SK-N-MC (cell line): ENCODE data around the gene HOXA11.

Experiments used
- DNase-seq: peaks from one replicate; pipeline ENCODE4 v3.0.0-alpha.2; 2011; ENCODE audit warnings: low read depth, low spot score
- H3K27ac ChIP-seq: fragments of 200-600 bp; sonication (generic); 2 replicates; pipeline ENCODE4 v1.5.1; 2016; ENCODE audit warnings: mixed run types
- H3K36me3 ChIP-seq: fragments of 200-600 bp; sonication (generic); 2 replicates; pipeline ENCODE4 v1.6.1; 2017; ENCODE audit warnings: antibody characterized with exemption, low read length, mixed read lengths; ENCODE audit not compliant: insufficient read depth
- H3K4me3 ChIP-seq: fragments of 200-600 bp; sonication (generic); 2 replicates; pipeline ENCODE4 v1.5.1; 2016
- H3K9ac ChIP-seq: fragments of 200-600 bp; sonication (generic); 2 replicates; pipeline ENCODE4 v1.8.0; 2017; ENCODE audit warnings: mixed run types, mixed read lengths; ENCODE audit not compliant: insufficient read length
- H3K9me3 ChIP-seq: fragments of 200-600 bp; sonication (generic); 2 replicates; pipeline ENCODE4 v1.6.1; 2017; ENCODE audit warnings: low read depth, mild to moderate bottlenecking, antibody characterized with exemption, low read length, moderate library complexity, mixed read lengths
- EZH2 ChIP-seq: fragments of 200-600 bp; sonication (generic); IDR thresholded peaks from one replicate; pipeline ENCODE4 v1.6.1; 2017; ENCODE audit warnings: antibody characterized with exemption
- FOXP2 ChIP-seq: optimal IDR thresholded peaks from 2 replicates; pipeline ENCODE3; 2011; ENCODE audit warnings: mild to moderate bottlenecking, moderate library complexity; ENCODE audit not compliant: insufficient read depth; ENCODE audit errors: extremely low read length, control extremely low read depth
- POLR2AphosphoS5 ChIP-seq: IDR thresholded peaks from 2 replicates; pipeline ENCODE4 v1.6.1; 2012; ENCODE audit warnings: mild to moderate bottlenecking, low read depth, low read length, borderline replicate concordance

HOXA11 gene

GRCh38 chr7:27217951-27218350 lies 32.9 kb upstream of the HOXA11 start:
- TF ChIP-seq POLR2AphosphoS5: no peak
- TF ChIP-seq FOXP2: no peak
- no peak for TF ChIP-seq EZH2

GRCh38 chr7:27215356-27215755 lies 30.3 kb upstream of the HOXA11 start:
- Histone ChIP-seq H3K9me3 (no peaks in the 10 kb centered on the region), H3K27ac (no peak overlapping the region), H3K36me3 (no peaks in the 10 kb centered on the region), H3K9ac (no peak overlapping the region), H3K4me3 (no peak overlapping the region)
- TF ChIP-seq FOXP2 (no peak), EZH2 (no peak), POLR2AphosphoS5 (no peak)
- no peak for DNase-seq

More at GRCh38 chr7:27217951-27218350, 32.9 kb upstream of the HOXA11 start:
- H3K4me3 ChIP-seq: no peak overlapping the region
- no peaks in the 10 kb centered on the region for H3K36me3 ChIP-seq
- no peak overlapping the region for H3K9ac ChIP-seq
- no peak for DNase-seq
- H3K9me3 ChIP-seq: no peaks in the 10 kb centered on the region
- no peak overlapping the region for H3K27ac ChIP-seq

- H3K4me3 ChIP-seq: no peak overlapping the region
- no peak for TF ChIP-seq EZH2
- no peak for TF ChIP-seq FOXP2
- TF ChIP-seq POLR2AphosphoS5: no peak
- peak overlapping the region; percentile 44; the same call in 1 of the 2 replicates for H3K27ac ChIP-seq
- no peak for DNase-seq
- peak overlapping the region; percentile 61 for H3K9ac ChIP-seq
- H3K9me3 ChIP-seq: no peaks in the 10 kb centered on the region
- H3K36me3 ChIP-seq: no peaks in the 10 kb centered on the region
Measured at GRCh38 chr7:27214239-27214950, 29.4 kb upstream of the HOXA11 start.

GRCh38 chr7:27213433-27214238 lies 28.6 kb upstream of the HOXA11 start:
- no peak for DNase-seq
- Histone ChIP-seq H3K27ac (peak overlapping the region; percentile 44; the same call in 1 of the 2 replicates), H3K9ac (peak overlapping the region; percentile 61), H3K9me3 (no peaks in the 10 kb centered on the region), H3K36me3 (no peaks in the 10 kb centered on the region), H3K4me3 (no peak overlapping the region)
- TF ChIP-seq EZH2: no peak
- no peak for TF ChIP-seq FOXP2
- TF ChIP-seq POLR2AphosphoS5: no peak

- Histone ChIP-seq H3K9ac (no peak overlapping the region), H3K4me3 (peak overlapping the region; percentile 55), H3K9me3 (no peaks in the 10 kb centered on the region), H3K36me3 (no peaks in the 10 kb centered on the region), H3K27ac (no peak overlapping the region; the same call in 1 of the 2 replicates)
- no peak for TF ChIP-seq FOXP2
- no peak for TF ChIP-seq POLR2AphosphoS5
- TF ChIP-seq EZH2: no peak
- DNase-seq: no peak
Measured at GRCh38 chr7:27212497-27213432, 27.7 kb upstream of the HOXA11 start.

- no peak overlapping the region for H3K4me3 ChIP-seq
- no peak overlapping the region for H3K9ac ChIP-seq
- TF ChIP-seq POLR2AphosphoS5 (no peak), EZH2 (no peak), FOXP2 (no peak)
- no peaks in the 10 kb centered on the region for H3K9me3 ChIP-seq
- no peak overlapping the region for H3K27ac ChIP-seq
- no peaks in the 10 kb centered on the region for H3K36me3 ChIP-seq
- no peak for DNase-seq
Measured at GRCh38 chr7:27211764-27212204, 26.8 kb upstream of the HOXA11 start.

GRCh38 chr7:27211084-27211446 lies 26.0 kb upstream of the HOXA11 start:
- Histone ChIP-seq H3K27ac (no peak overlapping the region), H3K4me3 (no peak overlapping the region), H3K36me3 (no peaks in the 10 kb centered on the region), H3K9me3 (no peaks in the 10 kb centered on the region), H3K9ac (no peak overlapping the region)
- TF ChIP-seq FOXP2: no peak
- no peak for TF ChIP-seq POLR2AphosphoS5
- TF ChIP-seq EZH2: no peak
- no peak for DNase-seq

GRCh38 chr7:27210441-27211083 lies 25.5 kb upstream of the HOXA11 start:
- no peak overlapping the region for H3K9ac ChIP-seq

More at GRCh38 chr7:27210441-27211083, 25.5 kb upstream of the HOXA11 start:
- no peak overlapping the region for H3K27ac ChIP-seq
- H3K9me3 ChIP-seq: no peaks in the 10 kb centered on the region
- no peak for TF ChIP-seq FOXP2
- no peak for TF ChIP-seq EZH2
- TF ChIP-seq POLR2AphosphoS5: no peak
- H3K4me3 ChIP-seq: no peak overlapping the region
- no peaks in the 10 kb centered on the region for H3K36me3 ChIP-seq
- no peak for DNase-seq
